SK-N-DZ (cell line): ENCODE measurements around the gene REL.
"Not testable (repeated sequence)": the region's sequence is repeated elsewhere in the genome, so short reads cannot be mapped to it uniquely, and the experiment has no call there.

Experiments used
- DNase-seq: peaks from one replicate; pipeline ENCODE4 v3.0.0-alpha.2; 2015; ENCODE audit warnings: low spot score

REL gene

GRCh38 chr2:60925994-60926740 lies 44.8 kb downstream of the REL start:
- DNase-seq, result no peak

- no peak for DNase-seq
Observed at GRCh38 chr2:60926741-60927552, 45.6 kb downstream of the REL start.

GRCh38 chr2:60932061-60932460 lies 50.7 kb downstream of the REL start:
- DNase-seq, result not testable (repeated sequence)

GRCh38 chr2:60932954-60933353 lies 51.6 kb downstream of the REL start:
- DNase-seq, result no peak

GRCh38 chr2:60934165-60934722 lies 52.9 kb downstream of the REL start:
- DNase-seq, result no peak

GRCh38 chr2:60936757-60937156 lies 55.4 kb downstream of the REL start:
- no peak for DNase-seq

- no peak for DNase-seq
Observed at GRCh38 chr2:60938301-60938700, 56.9 kb downstream of the REL start.

- no peak for DNase-seq
Observed at GRCh38 chr2:60939622-60940021, 58.2 kb downstream of the REL start.

- no peak for DNase-seq
Observed at GRCh38 chr2:60945341-60945740, 64.0 kb downstream of the REL start.

GRCh38 chr2:60947056-60947455 lies 65.7 kb downstream of the REL start:
- no peak for DNase-seq

- DNase-seq, result no peak
Observed at GRCh38 chr2:60948161-60948560, 66.8 kb downstream of the REL start.

GRCh38 chr2:60948926-60949579 lies 67.7 kb downstream of the REL start:
- DNase-seq, result no peak

- DNase-seq, result no peak
Observed at GRCh38 chr2:60954139-60954538, 72.8 kb downstream of the REL start.

- no peak for DNase-seq
Observed at GRCh38 chr2:60957224-60957623, 75.8 kb downstream of the REL start.

- DNase-seq, result no peak
Observed at GRCh38 chr2:60957643-60958042, 76.3 kb downstream of the REL start.

GRCh38 chr2:60958361-60958760 lies 77.0 kb downstream of the REL start:
- DNase-seq, result no peak

GRCh38 chr2:60958800-60959199 lies 77.4 kb downstream of the REL start:
- DNase-seq, result no peak

GRCh38 chr2:60959501-60959900 lies 78.1 kb downstream of the REL start:
- DNase-seq, result no peak

GRCh38 chr2:60960706-60961105 lies 79.3 kb downstream of the REL start:
- no peak for DNase-seq

GRCh38 chr2:60961457-60961856 lies 80.1 kb downstream of the REL start:
- no peak for DNase-seq

- DNase-seq, result no peak
Observed at GRCh38 chr2:60962528-60962927, 81.2 kb downstream of the REL start.

GRCh38 chr2:60963190-60963589 lies 81.8 kb downstream of the REL start:
- no peak for DNase-seq
